HG02981 (cell line): ENCODE results near the gene CD207.
"Not testable (repeated sequence)": the region's sequence is repeated elsewhere in the genome, so short reads cannot be mapped to it uniquely, and the experiment has no call there.

Experiments used
- ATAC-seq: cut with Tn5 transposase; IDR thresholded peaks from one replicate; pipeline ENCODE4 v1.9.1; 2021; ENCODE audit warnings: mild to moderate bottlenecking, moderate library complexity; ENCODE audit not compliant: unreplicated experiment

The CD207 gene

DNA sequence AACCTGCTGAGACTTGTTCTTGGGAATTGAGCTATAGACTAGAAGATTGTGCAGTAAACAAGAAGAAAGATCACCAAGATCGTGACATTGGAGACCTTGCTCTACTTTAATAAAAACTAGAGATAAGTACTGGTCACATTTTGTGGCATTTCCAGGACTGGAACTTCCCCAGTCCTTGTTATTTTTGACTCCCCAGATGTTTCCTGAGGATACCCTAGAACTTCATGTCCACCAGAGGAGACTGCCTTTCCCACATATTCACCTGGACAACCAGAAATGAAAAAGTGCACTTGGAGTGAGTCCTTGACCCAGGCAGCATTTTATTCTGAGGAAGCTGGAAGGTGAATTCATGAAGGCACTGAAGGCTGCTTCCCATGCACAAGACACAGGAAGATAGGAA is 5.7 kb downstream of the CD207 start:
- ATAC-seq: no peak

GRCh38 chr2:70828914-70829824 is 6.4 kb downstream of the CD207 start:
- no peak for ATAC-seq

DNA sequence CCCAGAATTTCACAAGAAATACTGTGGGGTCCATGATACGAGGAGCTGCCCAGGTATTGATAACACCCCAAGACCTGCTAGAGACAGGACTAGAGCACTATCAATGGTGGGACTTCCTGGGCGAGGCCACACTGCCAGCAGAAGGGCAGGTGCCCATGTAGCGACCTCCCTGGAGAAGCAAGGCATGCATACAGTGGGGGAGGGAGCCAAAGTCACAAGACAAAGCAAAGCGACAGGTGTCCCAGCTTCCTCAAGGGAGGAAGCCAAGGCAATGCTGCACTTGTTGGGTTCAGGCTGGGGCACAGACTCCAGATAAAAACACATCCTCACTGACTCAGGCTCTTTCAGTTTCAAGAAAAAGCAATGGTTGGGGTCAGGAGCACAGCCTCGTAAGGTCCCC is 7.5 kb downstream of the CD207 start:
- ATAC-seq: no peak

DNA sequence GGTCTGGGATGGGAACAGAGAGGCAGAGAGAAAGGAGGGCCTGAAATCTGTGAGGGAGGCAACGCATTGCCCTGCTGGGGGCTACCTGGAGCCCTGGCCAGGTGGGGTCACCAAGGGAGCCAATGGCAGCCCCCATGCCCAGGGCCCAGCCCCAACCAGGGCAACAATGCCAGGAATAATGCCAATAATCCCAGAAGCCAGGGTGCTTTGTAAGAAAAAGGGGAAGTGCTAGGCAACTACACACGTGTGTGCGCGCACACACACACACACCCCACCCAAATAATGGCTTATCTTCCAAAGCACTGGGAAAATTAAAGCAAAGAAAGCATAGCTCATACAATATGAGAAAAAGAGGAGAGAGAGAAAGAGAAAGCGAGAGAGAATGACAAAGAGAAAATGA is 8.2 kb downstream of the CD207 start:
- no peak for ATAC-seq

GRCh38 chr2:70826696-70827350 is 8.8 kb downstream of the CD207 start:
- ATAC-seq: no peak

- no peak for ATAC-seq
Measured at GRCh38 chr2:70823249-70823648, 12.4 kb downstream of the CD207 start.

- no peak for ATAC-seq
Measured at GRCh38 chr2:70822843-70823242, 12.8 kb downstream of the CD207 start.

DNA sequence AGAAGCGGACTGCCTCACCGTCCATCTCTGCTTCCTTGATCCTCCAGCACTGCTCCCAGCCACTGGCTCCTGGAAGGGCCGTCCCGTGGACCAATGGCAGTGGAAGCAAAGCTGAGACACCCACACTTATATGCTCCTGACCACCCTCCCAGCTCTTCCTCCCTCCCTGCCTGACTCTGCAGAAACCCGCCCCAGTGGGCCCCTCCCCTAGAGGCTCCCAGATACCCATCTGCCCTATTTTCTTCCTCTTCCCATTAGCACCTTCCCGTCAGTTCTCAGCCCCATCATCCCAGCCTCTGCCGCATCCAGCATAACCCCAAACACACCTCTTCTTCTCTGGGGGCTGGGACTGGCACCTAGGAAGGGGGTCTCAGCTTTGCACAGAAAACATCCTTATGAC is 15.1 kb downstream of the CD207 start, which contains the start of gene CLEC4F:
Gene CLEC4F, minus strand, starts transcription at position 101 of the 400 bp plus-strand sequence. Its CDS starts 76 bp downstream, at position 25.
- ATAC-seq: no peak

GRCh38 chr2:70817284-70817954 is 18.2 kb downstream of the CD207 start:
- ATAC-seq: no peak

GRCh38 chr2:70816726-70817125 is 18.9 kb downstream of the CD207 start:
- ATAC-seq: no peak

GRCh38 chr2:70808983-70809958 is 26.3 kb downstream of the CD207 start:
- ATAC-seq: no peak

DNA sequence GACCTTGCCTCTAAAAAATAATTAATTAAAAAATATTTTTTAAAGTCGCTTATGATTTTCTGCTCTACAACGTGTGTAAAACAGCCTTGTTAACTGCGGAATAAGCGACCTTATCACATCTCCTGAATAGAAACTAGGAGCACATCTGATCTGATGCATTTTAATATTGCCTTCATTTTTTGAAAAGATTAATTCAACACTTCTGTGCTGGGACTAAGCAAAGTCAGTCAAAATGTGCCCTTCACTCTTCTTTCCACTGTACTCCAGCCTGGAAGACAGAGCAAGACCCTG is 27.8 kb downstream of the CD207 start:
- no peak for ATAC-seq

- no peak for ATAC-seq
Measured at GRCh38 chr2:70807102-70807827, 28.4 kb downstream of the CD207 start.

DNA sequence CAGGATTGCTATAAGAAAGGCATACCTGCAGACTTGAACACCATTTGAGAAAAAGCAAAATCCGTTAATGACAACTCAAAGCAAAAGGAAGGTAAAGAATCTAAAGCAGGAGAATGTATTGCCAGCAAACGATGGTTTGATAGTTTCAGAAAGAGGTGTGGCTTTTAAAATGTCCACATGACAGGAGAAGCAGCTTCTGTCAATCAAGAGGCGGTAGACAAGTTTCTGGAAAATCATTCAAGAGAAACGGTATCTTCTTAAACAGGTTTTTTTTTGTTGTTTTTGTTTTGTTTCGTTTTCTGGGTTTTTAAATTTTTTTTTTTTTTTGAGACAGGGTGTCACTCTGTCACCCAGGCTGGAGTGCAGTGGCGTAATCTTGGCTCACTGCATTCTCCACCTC is 29.0 kb downstream of the CD207 start:
- ATAC-seq: no peak

DNA sequence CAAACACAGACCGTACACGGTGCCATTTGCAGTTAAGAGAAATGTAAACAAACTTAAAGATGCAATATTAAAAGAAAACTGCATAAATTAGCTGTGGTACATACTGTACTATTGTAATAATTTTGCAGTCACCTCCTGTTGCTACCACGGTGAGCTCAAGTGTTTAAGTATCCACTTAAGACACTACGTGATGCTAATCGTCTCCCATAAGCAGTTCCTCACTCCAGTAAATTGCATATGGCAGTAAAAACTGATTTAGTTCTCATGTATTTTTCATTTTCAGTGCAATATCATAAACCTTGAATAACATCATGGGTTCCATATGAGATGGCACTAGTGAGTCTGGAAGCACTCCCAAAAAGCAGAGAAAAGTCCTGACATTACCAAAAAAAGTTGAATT is 29.6 kb downstream of the CD207 start:
- ATAC-seq: no peak

DNA sequence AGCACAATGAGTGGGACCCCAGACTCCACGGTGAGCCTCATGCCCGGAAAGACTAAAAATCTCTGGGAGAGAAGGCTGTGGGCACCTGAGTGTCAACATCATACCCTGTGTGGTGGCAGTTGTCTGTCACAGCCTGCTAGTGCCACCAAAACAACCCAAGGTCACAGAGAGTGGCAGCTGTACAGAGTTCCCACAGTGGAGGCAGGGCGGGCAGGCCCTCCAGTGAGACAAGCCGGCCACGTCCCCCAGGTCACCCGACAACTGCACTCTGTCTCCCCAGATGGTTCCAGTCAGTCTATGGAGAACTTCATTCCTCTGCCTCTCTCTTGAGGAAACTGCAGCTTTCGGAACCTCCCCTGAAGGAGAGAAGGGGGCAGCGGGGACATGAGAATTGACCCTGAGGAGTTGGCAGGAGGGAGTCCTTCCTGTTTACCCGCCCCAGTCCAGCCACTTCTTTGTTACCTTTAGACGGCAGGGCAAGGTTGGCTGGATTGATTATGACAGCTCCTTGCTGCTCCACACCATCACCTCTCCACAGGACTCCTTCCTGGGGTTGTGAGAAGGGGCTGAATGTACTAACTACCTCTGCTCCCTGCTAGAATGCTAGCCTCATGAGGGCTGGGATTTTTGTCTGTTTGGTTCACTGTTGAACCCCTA is 33.9 kb downstream of the CD207 start:
- no peak for ATAC-seq

GRCh38 chr2:70799706-70800105 is 35.9 kb downstream of the CD207 start:
- ATAC-seq: no peak

GRCh38 chr2:70797996-70798395 is 37.6 kb downstream of the CD207 start:
- not testable (repeated sequence) for ATAC-seq

DNA sequence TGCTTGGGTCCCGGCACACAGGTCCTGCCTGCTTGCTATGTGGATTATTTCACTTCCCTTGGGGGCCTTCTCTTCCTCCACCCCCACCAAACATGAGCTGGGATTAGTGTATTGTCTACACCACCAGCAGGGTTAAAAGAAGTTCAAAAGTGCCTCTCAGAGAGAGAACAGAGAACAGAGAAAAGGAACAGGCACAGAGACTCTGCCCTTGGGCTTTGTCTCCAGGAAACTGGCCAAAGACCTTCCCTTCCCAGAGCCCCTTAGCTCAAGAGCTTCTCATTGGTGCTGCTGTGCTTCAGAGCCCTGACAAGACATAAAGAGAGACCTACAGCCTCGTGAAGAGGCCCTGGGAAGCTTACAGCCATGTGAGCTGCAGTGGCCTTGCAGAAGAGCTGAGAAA is 38.1 kb downstream of the CD207 start:
- ATAC-seq: no peak

GRCh38 chr2:70796262-70796661 is 39.4 kb downstream of the CD207 start:
- no peak for ATAC-seq
